Esophagus squamous epithelium (tissue), 5 donors: ENCODE measurements around the gene TK2. TPM values are rescaled to one million over a fixed set of nuclear protein-coding genes. Genes with fewer than 3 reads are reported as not detected.

Experiments used
- DNase-seq: peaks from one replicate; lab custom pipeline; 2025; lab: John Stamatoyannopoulos, UW
- H3K27ac ChIP-seq, 4 donors: fragments of 200-600 bp; sonication (generic); one replicate each; pipeline ENCODE4 v1.5.1; 2016 to 2019; ENCODE audit warnings: mild to moderate bottlenecking in 1 of 4
- H3K27me3 ChIP-seq, 4 donors: fragments of 200-600 bp; sonication (generic); 1 replicate in 3 of 4; 2 replicates in 1 of 4; pipeline versions ENCODE4 v1.5.1 to v1.6.0; 2017 to 2021; ENCODE audit warnings: antibody characterized with exemption in 1 of 4
- H3K36me3 ChIP-seq, 3 donors: fragments of 200-600 bp; sonication (generic); one replicate each; pipeline ENCODE4 v1.5.1; 2016 to 2019
- H3K4me1 ChIP-seq, 3 donors: fragments of 200-600 bp; sonication (generic); one replicate each; pipeline ENCODE4 v1.5.1; 2017 to 2019
- H3K4me3 ChIP-seq, 4 donors: fragments of 200-600 bp; sonication (generic); 1 replicate in 3 of 4; 2 replicates in 1 of 4; pipeline ENCODE4 v1.5.1; 2016 to 2019; ENCODE audit warnings: mild to moderate bottlenecking in 2 of 4, moderate library complexity in 1 of 4
- H3K9me3 ChIP-seq, 3 donors: fragments of 200-600 bp; sonication (generic); one replicate each; pipeline ENCODE4 v1.5.1; 2016 to 2019
- CTCF ChIP-seq, 6 experiments: fragments of 450-650 bp in 4 of 6; fragments of 200-600 bp in 2 of 6; sonication (generic) in 2 of 6; IDR thresholded peaks; one replicate each; pipeline ENCODE4 v1.5.1; 2016 to 2019; ENCODE audit warnings: antibody characterized with exemption in 6 of 6, mild to moderate bottlenecking in 4 of 6, moderate library complexity in 4 of 6
- POLR2A ChIP-seq, 4 donors: fragments of 450-650 bp; IDR thresholded peaks; one replicate each; pipeline ENCODE4 v1.6.1; 2017; ENCODE audit warnings: antibody characterized with exemption in 4 of 4, mild to moderate bottlenecking in 4 of 4, moderate library complexity in 3 of 4
- WGBS, 2 donors: methylation state at CpG; one replicate each; pipeline ENCODE4 v1.1.5; 2018; 5-methylcytosine and 5-hydroxymethylcytosine counted together
- intact Hi-C: fragments of 100-400 bp; cut with DNase I; formaldehyde crosslinking; loops from one replicate; pipeline ENCODE4 v1.15.0; 2022
- total RNA-seq, 4 donors: library from RNA; depleted of rRNA; stranded (reverse); fragments of >200 nt; gene quantifications; one replicate each; pipeline ENCODE4 v1.1.0, GENCODE V29; 2016
- donor health status: DM: yes; HTN: yes; CAD: no.

Gene TK2
- total RNA-seq, 4 donors from 2014 or later: 5.6 to 22.5 (median 13.5) TPM

DNA sequence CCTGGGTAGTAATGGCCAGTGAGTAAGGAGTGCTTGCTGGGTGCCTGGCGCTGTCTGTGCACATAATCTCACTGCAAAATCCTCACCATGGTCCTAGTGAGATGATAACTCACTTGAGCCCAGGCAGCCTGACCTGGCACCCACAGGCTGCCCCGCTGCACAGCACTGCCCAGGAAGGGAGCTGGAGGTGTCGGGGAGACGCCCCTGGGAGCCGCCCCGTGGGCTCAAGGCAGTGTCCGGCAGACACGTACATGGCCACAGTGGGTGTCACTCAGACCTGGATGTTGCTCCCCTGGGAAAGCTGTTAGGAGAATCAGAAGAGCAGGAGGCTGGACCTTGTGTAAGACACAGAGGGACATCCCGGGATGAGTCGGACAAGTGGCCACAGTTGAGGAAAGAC is 78.7 kb downstream of the TK2 start:
- Histone ChIP-seq H3K4me3 (no peak overlapping the region), H3K4me1 (peaks cover 0 to 8% (median 0%) of the 10 kb centered on the region in 3 donors), H3K36me3 (no peaks in the 10 kb centered on the region), H3K27ac (no peak overlapping the region), H3K27me3 (peaks cover 0 to 31% (median 0%) of the 10 kb centered on the region in 4 donors), H3K9me3 (no peaks in the 10 kb centered on the region)
- 95 to 96% methylated on average over 4 to 5 of the region's 10 CpGs for WGBS, 2 donors
- no peak for DNase-seq
- no peak for TF ChIP-seq CTCF (IDR thresholded peaks at IDR 0.05)
- TF ChIP-seq POLR2A (IDR thresholded peaks at IDR 0.05): no peak
- intact Hi-C loops: loop anchor here (10.0 kb wide), 1 partner anchor 134 kb away; the partner anchor contains the start of gene CMTM3

DNA sequence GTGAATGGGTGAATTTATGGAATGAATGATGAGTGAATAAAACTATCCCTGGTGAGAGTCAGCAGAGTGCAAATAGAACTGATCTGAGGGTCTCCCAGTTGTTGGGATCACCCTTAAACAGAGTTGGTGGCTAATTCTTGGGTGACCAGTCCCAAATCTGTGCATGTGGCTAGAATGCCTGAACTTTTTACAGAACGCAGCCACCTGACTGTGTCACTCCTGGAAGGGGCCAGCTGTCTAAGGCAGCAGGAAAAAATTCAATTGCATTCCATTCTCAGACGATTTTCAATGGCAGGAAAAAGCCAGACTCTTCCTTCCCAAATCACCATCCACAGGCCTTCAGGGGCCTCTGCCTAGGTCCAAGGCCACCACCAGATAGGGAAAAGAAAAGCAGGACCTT is 79.4 kb downstream of the TK2 start:
- H3K27me3 ChIP-seq: peaks cover 0 to 33% (median 0%) of the 10 kb centered on the region in 4 donors
- WGBS, 2 donors: 17 to 88% methylated on average over 1 of the region's 2 CpGs
- H3K4me3 ChIP-seq: no peak overlapping the region
- H3K27ac ChIP-seq: no peak overlapping the region
- no peaks in the 10 kb centered on the region for H3K36me3 ChIP-seq
- H3K9me3 ChIP-seq: no peaks in the 10 kb centered on the region
- intact Hi-C loops: loop anchor here (10.0 kb wide), 1 partner anchor 134 kb away; the partner anchor contains the start of gene CMTM3
- DNase-seq: no peak
- no peak for TF ChIP-seq POLR2A (IDR thresholded peaks at IDR 0.05)
- TF ChIP-seq CTCF (IDR thresholded peaks at IDR 0.05): no peak
- H3K4me1 ChIP-seq: peaks cover 0 to 8% (median 0%) of the 10 kb centered on the region in 3 donors

DNA sequence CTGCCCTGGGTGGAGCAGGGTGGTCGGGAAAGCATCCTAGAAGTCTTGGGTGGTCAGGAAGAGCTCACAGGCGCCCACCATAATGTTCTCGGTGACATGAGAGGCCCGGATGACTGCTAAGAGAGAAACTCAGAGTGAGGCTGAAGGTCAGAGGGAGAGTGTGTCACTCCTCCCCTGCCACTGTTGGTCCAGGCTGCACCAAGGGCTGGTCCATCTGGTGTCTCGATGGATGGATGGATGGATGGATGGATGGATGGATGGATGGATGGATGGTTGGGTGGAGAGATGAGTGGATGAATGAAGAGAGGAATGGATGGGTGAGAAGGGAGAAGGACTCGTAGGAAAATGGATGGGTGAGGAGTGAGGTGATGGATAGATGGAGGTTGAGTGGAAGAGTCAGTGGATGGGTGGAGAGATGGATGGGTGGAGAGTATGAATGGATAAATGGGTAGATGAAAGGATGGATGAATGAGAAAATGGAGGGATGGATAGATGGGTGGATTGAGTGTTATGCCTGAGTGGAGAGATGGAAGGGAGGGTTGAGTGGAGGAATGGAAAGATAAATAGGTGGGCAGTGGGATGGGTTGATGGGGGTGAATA is 79.9 kb downstream of the TK2 start:
- H3K36me3 ChIP-seq: no peaks in the 10 kb centered on the region
- peaks cover 0 to 28% (median 0%) of the 10 kb centered on the region in 4 donors for H3K27me3 ChIP-seq
- no peak overlapping the region for H3K4me3 ChIP-seq
- no peak for DNase-seq
- intact Hi-C loops: loop anchor here (10.0 kb wide), 1 partner anchor 135 kb away; the partner anchor contains the start of gene CMTM3
- no peak for TF ChIP-seq CTCF (IDR thresholded peaks at IDR 0.05)
- TF ChIP-seq POLR2A (IDR thresholded peaks at IDR 0.05): no peak
- no peak overlapping the region for H3K27ac ChIP-seq
- no peaks in the 10 kb centered on the region for H3K9me3 ChIP-seq
- peaks cover 0 to 5% (median 0%) of the 10 kb centered on the region in 3 donors for H3K4me1 ChIP-seq
- WGBS, 2 donors: 68 to 90% methylated on average over 5 of the region's 6 CpGs

- no peak for DNase-seq
- H3K36me3 ChIP-seq: no peaks in the 10 kb centered on the region
- intact Hi-C loops: no loop called here
- peaks cover 0 to 25% (median 0%) of the 10 kb centered on the region in 4 donors for H3K27me3 ChIP-seq
- no peaks in the 10 kb centered on the region for H3K4me1 ChIP-seq
- no peak overlapping the region for H3K4me3 ChIP-seq
- WGBS, 2 donors: 67 to 100% methylated on average over 4 to 5 of the region's 26 CpGs
- TF ChIP-seq CTCF (IDR thresholded peaks at IDR 0.05): no peak
- TF ChIP-seq POLR2A (IDR thresholded peaks at IDR 0.05): no peak
- H3K27ac ChIP-seq: no peak overlapping the region
- no peaks in the 10 kb centered on the region for H3K9me3 ChIP-seq
These were observed 80.5 kb downstream of the TK2 start for GRCh38 chr16:66469291-66469946.

DNA sequence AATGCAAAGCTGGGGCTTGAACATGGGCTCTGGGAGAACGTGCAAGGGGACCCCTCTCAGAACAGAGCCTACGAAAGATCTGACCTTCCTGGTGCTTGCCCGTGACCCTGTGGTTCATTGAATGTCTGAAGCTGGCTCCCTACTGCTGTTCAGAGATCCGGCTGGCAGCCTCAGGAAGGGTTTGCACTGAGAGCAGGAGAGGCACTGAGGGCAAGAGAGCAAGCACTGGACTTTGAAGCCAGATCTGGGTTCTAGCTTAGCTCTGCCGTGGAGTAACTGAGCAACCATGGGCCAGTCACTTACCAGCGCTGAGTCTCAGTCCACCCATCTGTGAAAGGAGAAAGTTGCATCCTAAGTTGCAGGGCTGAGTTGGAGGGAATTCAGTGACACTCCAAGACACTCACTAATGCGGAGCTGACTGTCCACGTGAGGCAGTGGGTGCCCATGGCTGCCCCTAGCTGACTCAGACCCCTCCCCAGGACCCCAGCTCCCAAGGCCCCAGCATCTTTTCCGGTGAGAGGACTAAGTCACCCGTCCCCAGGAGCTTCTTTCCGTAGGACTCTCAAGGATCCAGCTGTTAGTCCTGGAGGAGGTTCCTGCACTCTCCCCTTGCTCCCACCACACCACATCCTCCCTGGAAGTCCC is 81.5 kb downstream of the TK2 start:
- no peak overlapping the region for H3K27ac ChIP-seq
- H3K36me3 ChIP-seq: no peaks in the 10 kb centered on the region
- TF ChIP-seq CTCF (IDR thresholded peaks at IDR 0.05) (no peak), POLR2A (IDR thresholded peaks at IDR 0.05) (no peak)
- H3K4me3 ChIP-seq: no peak overlapping the region
- intact Hi-C loops: no loop called here
- H3K4me1 ChIP-seq: no peaks in the 10 kb centered on the region
- no peaks in the 10 kb centered on the region for H3K9me3 ChIP-seq
- 87 to 90% methylated on average over 5 to 6 of the region's 11 CpGs for WGBS, 2 donors
- no peak for DNase-seq
- peaks cover 0 to 25% (median 0%) of the 10 kb centered on the region in 4 donors for H3K27me3 ChIP-seq
